OCI-LY7 (cell line): ENCODE results near the gene UBE3C. TPM values are rescaled to one million over a fixed set of nuclear protein-coding genes. Genes with fewer than 3 reads are reported as not detected.

Experiments used
- BruUV-seq: library from RNA; stranded (reverse); fragments of 400-500 nt; replicated peaks from 2 replicates; lab custom pipeline; 2021; lab: Mats Ljungman, UMichigan
- CTCF ChIA-PET: fragments of 300-600 bp; sonication (Branson Sonifier 250); formaldehyde crosslinking; loops from one replicate; lab custom pipeline; 2022; ENCODE audit warnings: antibody characterized with exemption; ENCODE audit not compliant: unreplicated experiment; lab: Charles Lee
- POLR2A ChIA-PET: fragments of 300-600 bp; sonication (Branson Sonifier 250); formaldehyde crosslinking; loops from one replicate; lab custom pipeline; 2022; ENCODE audit warnings: antibody characterized with exemption; lab: Charles Lee
- DNase-seq: peaks from one replicate; pipeline ENCODE4 v3.0.0-alpha.2; 2015; ENCODE audit warnings: low spot score
- H2AFZ ChIP-seq: fragments of 200-600 bp; sonication (generic), shearing (Covaris generic); 2 replicates; pipeline ENCODE4 v1.6.1; 2014; ENCODE audit warnings: mild to moderate bottlenecking, antibody characterized with exemption, low read length, moderate library complexity
- H3K27ac ChIP-seq: fragments of 200-600 bp; sonication (generic); 2 replicates; pipeline ENCODE4 v1.5.1; 2014; ENCODE audit warnings: mixed run types, low read depth, mild to moderate bottlenecking, moderate library complexity, low read length, inconsistent platforms; ENCODE audit not compliant: poor library complexity, severe bottlenecking
- H3K36me3 ChIP-seq: fragments of 200-600 bp; sonication (generic); 2 replicates; pipeline ENCODE4 v1.6.1; 2014; ENCODE audit warnings: mild to moderate bottlenecking, antibody characterized with exemption, low read length, moderate library complexity, mixed read lengths; ENCODE audit not compliant: insufficient read depth
- H3K4me1 ChIP-seq: fragments of 200-600 bp; sonication (generic); 2 replicates; pipeline ENCODE4 v1.5.1; 2014; ENCODE audit warnings: mild to moderate bottlenecking, low read length; ENCODE audit not compliant: insufficient read depth, poor library complexity, severe bottlenecking
- H3K4me2 ChIP-seq: fragments of 200-600 bp; sonication (generic); 2 replicates; pipeline ENCODE4 v1.6.1; 2014; ENCODE audit warnings: mild to moderate bottlenecking, low read length
- H3K4me3 ChIP-seq: fragments of 200-600 bp; sonication (generic); 2 replicates; pipeline ENCODE4 v1.5.1; 2014; ENCODE audit warnings: mild to moderate bottlenecking, low read depth, low read length; ENCODE audit not compliant: poor library complexity, severe bottlenecking
- H3K79me2 ChIP-seq: fragments of 200-600 bp; sonication (generic); 2 replicates; pipeline ENCODE4 v1.6.1; 2016; ENCODE audit warnings: low read depth, mild to moderate bottlenecking, low read length, moderate library complexity, mixed read lengths; ENCODE audit not compliant: insufficient read depth
- H3K9me2 ChIP-seq: fragments of 200-600 bp; sonication (generic); 2 replicates; pipeline ENCODE4 v1.6.1; 2016; ENCODE audit warnings: mild to moderate bottlenecking, low read length, mixed read lengths; ENCODE audit not compliant: insufficient read depth
- H3K9me3 ChIP-seq: fragments of 200-600 bp; sonication (generic); 2 replicates; pipeline ENCODE4 v1.6.1; 2014; ENCODE audit warnings: mild to moderate bottlenecking, mixed run types, low read length, mixed read lengths
- H4K20me1 ChIP-seq: fragments of 200-600 bp; sonication (generic); 2 replicates; pipeline ENCODE4 v1.6.1; 2014; ENCODE audit warnings: mild to moderate bottlenecking, antibody characterized with exemption, low read length, moderate library complexity, mixed read lengths; ENCODE audit not compliant: insufficient read depth
- EZH2phosphoT487 ChIP-seq: fragments of 200-600 bp; sonication (generic); IDR thresholded peaks from 2 replicates; pipeline ENCODE4 v1.6.1; 2018; ENCODE audit warnings: low read depth, borderline replicate concordance, mild to moderate bottlenecking, mixed run types, antibody characterized with exemption, low read length, moderate library complexity, mixed read lengths
- intact Hi-C: fragments of 100-400 bp; cut with micrococcal nuclease; formaldehyde crosslinking; loops from one replicate; pipeline ENCODE4 v1.10.0; 2022; ENCODE audit not compliant: unreplicated experiment
- total RNA-seq, 2 experiments: library from RNA; depleted of rRNA in 1 of 2; stranded (reverse); fragments of >200 nt in 1 of 2; shearing (Covaris generic) in 1 of 2; gene quantifications; 2 replicates each; pipeline ENCODE4 v1.2.3, GENCODE V29; 2014 to 2022
- TF ChIP-seq, protein P1 (sequence below): fragments of 200-600 bp; sonication (generic); conservative IDR thresholded peaks from 2 replicates; pipeline ENCODE4 v1.5.1; 2014; ENCODE audit warnings: mild to moderate bottlenecking, antibody characterized with exemption, low read length, moderate library complexity, mixed read lengths

Gene UBE3C
- total RNA-seq, 2 experiments from 2014 or later = 60.4 to 66.1 TPM

- Histone ChIP-seq H2AFZ (no peak overlapping the region), H3K9me3 (no peaks in the 10 kb centered on the region), H4K20me1 (no peaks in the 10 kb centered on the region), H3K4me3 (no peak overlapping the region), H3K4me1 (no peaks in the 10 kb centered on the region), H3K9me2 (no peaks in the 10 kb centered on the region), H3K79me2 (no peaks in the 10 kb centered on the region), H3K27ac (no peak overlapping the region), H3K4me2 (no peak overlapping the region), H3K36me3 (no peaks in the 10 kb centered on the region)
- POLR2A ChIA-PET = no interaction called here
- TF ChIP-seq, protein P1, sequence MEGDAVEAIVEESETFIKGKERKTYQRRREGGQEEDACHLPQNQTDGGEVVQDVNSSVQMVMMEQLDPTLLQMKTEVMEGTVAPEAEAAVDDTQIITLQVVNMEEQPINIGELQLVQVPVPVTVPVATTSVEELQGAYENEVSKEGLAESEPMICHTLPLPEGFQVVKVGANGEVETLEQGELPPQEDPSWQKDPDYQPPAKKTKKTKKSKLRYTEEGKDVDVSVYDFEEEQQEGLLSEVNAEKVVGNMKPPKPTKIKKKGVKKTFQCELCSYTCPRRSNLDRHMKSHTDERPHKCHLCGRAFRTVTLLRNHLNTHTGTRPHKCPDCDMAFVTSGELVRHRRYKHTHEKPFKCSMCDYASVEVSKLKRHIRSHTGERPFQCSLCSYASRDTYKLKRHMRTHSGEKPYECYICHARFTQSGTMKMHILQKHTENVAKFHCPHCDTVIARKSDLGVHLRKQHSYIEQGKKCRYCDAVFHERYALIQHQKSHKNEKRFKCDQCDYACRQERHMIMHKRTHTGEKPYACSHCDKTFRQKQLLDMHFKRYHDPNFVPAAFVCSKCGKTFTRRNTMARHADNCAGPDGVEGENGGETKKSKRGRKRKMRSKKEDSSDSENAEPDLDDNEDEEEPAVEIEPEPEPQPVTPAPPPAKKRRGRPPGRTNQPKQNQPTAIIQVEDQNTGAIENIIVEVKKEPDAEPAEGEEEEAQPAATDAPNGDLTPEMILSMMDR = no peak
- TF ChIP-seq EZH2phosphoT487 = no peak
- no peak for DNase-seq
- intact Hi-C loops = no loop called here
- CTCF ChIA-PET = interaction anchor here (0.6 kb wide), 1 partner anchor 462 kb away, joined by 4 read pairs; no protein-coding TSS in a partner anchor
- no TSS peak for BruUV-seq
Observed at GRCh38 chr7:157295338-157295737, 156.6 kb downstream of the UBE3C start.

GRCh38 chr7:157297185-157297584 lies 158.5 kb downstream of the UBE3C start:
- CTCF ChIA-PET = no interaction called here
- no peak for TF ChIP-seq EZH2phosphoT487
- TF ChIP-seq, protein P1 = no peak
- intact Hi-C loops = no loop called here
- H3K36me3 ChIP-seq = no peaks in the 10 kb centered on the region
- H3K9me2 ChIP-seq = no peaks in the 10 kb centered on the region
- H3K79me2 ChIP-seq = no peaks in the 10 kb centered on the region
- H3K27ac ChIP-seq = no peak overlapping the region
- no peak for DNase-seq
- H3K4me3 ChIP-seq = no peak overlapping the region
- BruUV-seq = no TSS peak
- H3K4me2 ChIP-seq = no peak overlapping the region
- peaks cover 8% of the 10 kb centered on the region for H3K4me1 ChIP-seq
- POLR2A ChIA-PET = no interaction called here
- no peak overlapping the region for H2AFZ ChIP-seq
- H4K20me1 ChIP-seq = no peaks in the 10 kb centered on the region
- H3K9me3 ChIP-seq = no peaks in the 10 kb centered on the region

DNA sequence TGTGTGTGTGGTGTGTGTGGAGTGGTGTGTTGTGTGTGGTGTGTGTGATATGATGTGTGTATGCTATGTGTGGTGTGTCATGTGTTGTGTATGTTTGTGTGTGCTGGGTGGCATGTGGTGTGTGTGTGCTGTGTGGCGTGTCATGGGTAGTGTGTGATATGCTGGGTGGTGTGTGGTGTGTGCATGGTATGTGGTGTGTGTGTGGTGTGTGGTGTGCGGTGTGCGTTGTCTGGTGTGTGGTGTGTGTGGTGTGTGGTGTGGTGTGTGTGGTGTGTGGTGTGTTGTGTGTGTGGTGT lies 160.5 kb downstream of the UBE3C start:
- Histone ChIP-seq H3K79me2 (no peaks in the 10 kb centered on the region), H4K20me1 (no peaks in the 10 kb centered on the region), H3K4me3 (no peak overlapping the region), H3K4me1 (peaks cover 14% of the 10 kb centered on the region), H2AFZ (no peak overlapping the region), H3K4me2 (no peak overlapping the region), H3K9me3 (no peaks in the 10 kb centered on the region), H3K27ac (no peak overlapping the region), H3K36me3 (no peaks in the 10 kb centered on the region), H3K9me2 (no peaks in the 10 kb centered on the region)
- no peak for TF ChIP-seq EZH2phosphoT487
- TF ChIP-seq, protein P1 = no peak
- CTCF ChIA-PET = no interaction called here
- POLR2A ChIA-PET = no interaction called here
- DNase-seq = no peak
- intact Hi-C loops = no loop called here
- BruUV-seq = no TSS peak
